Heart left ventricle (tissue), 16 donors: ENCODE results near the gene DIMT1. TPM values are rescaled to one million over a fixed set of nuclear protein-coding genes. Genes with fewer than 3 reads are reported as not detected.
A peak's percentile ranks its signal among the peaks of the same experiment; 100 is the strongest.

Source experiments
- ATAC-seq, 4 donors: fragments of 200-7000 bp; cut with Tn5 transposase; one replicate each; pipeline ENCODE4 v1.9.1; 2020 to 2022; ENCODE audit warnings: moderate library complexity in 4 of 4, mild to moderate bottlenecking in 3 of 4, moderate number of reproducible peaks in 1 of 4
- DNase-seq, 5 donors: peaks; one replicate each; pipeline ENCODE4 v3.0.0-alpha.2; 2020
- H3K27ac ChIP-seq, 12 donors: fragments of 200-600 bp; sonication (generic) in 4 of 12; one replicate each; pipeline versions ENCODE4 v1.5.0 to v1.8.0; 2016 to 2022; ENCODE audit warnings: mild to moderate bottlenecking in 2 of 12
- H3K27me3 ChIP-seq, 9 donors: fragments of 200-600 bp; sonication (generic) in 2 of 9; one replicate each; pipeline versions ENCODE4 v1.5.1 to v1.8.0; 2016 to 2022; ENCODE audit warnings: mild to moderate bottlenecking in 3 of 9
- H3K36me3 ChIP-seq, 9 donors: fragments of 200-600 bp; sonication (generic) in 2 of 9; one replicate each; pipeline versions ENCODE4 v1.5.0 to v1.8.0; 2018 to 2022; ENCODE audit warnings: mild to moderate bottlenecking in 2 of 9
- H3K4me1 ChIP-seq, 12 donors: fragments of 200-600 bp; sonication (generic) in 4 of 12; one replicate each; pipeline versions ENCODE4 v1.5.0 to v1.8.0; 2016 to 2022; ENCODE audit warnings: mild to moderate bottlenecking in 3 of 12
- H3K4me3 ChIP-seq, 12 donors: fragments of 200-600 bp; sonication (generic) in 4 of 12; one replicate each; pipeline versions ENCODE4 v1.5.0 to v1.8.0; 2017 to 2022; ENCODE audit warnings: mild to moderate bottlenecking in 9 of 12, moderate library complexity in 4 of 12
- H3K9me3 ChIP-seq, 12 donors: fragments of 200-600 bp; sonication (generic) in 4 of 12; one replicate each; pipeline versions ENCODE4 v1.5.0 to v1.8.0; 2016 to 2022; ENCODE audit warnings: mild to moderate bottlenecking in 1 of 12
- CTCF ChIP-seq, 12 donors: fragments of 200-600 bp; sonication (generic) in 4 of 12; IDR thresholded peaks; one replicate each; pipeline versions ENCODE4 v1.5.0 to v1.8.0; 2018 to 2022; ENCODE audit warnings: antibody characterized with exemption in 12 of 12, mild to moderate bottlenecking in 5 of 12
- POLR2A ChIP-seq, 2 donors: fragments of 450-650 bp; IDR thresholded peaks; one replicate each; pipeline ENCODE4 v1.6.1; 2017; ENCODE audit warnings: antibody characterized with exemption in 2 of 2, mild to moderate bottlenecking in 2 of 2, moderate library complexity in 2 of 2
- WGBS, 4 donors: extraction: QIAGEN DNeasy Blood & Tissue Kit in 2 of 4; methylation state at CpG; one replicate each; pipeline versions ENCODE4 v1.1.5 to v1.1.7; 2013 to 2018; 5-methylcytosine and 5-hydroxymethylcytosine counted together
- intact Hi-C, 10 donors: fragments of 100-400 bp; cut with DNase I; formaldehyde crosslinking; loops; one replicate each; pipeline versions ENCODE4 v1.11.1 to v1.14.2; 2022
- polyA plus RNA-seq, 2 donors: library from polyadenylated mRNA; stranded (reverse); fragments of 200-250 nt; gene quantifications; one replicate each; pipeline ENCODE4 v1.2.3, GENCODE V29; 2013
- total RNA-seq, 9 donors: library from RNA; depleted of rRNA in 2 of 9; stranded (reverse); fragments of >200 nt in 2 of 9; fragmentation: NEBNext Ultra II Directional in 3 of 9; extraction: Animal tissue kit (Norgen Biotek cat#: 25700) in 3 of 9; gene quantifications; one replicate each; pipeline versions ENCODE4 v1.1.0 to v1.2.4, GENCODE V29; 2016 to 2023
- donor health status: ischemic (EF 13 %, LVEDD 7.1; RV severe dilation, severe dysfunction).
- donor health status: healthy with polysubstance abuse.
- donor health status: DM: no; HTN: yes; CAD: no.
- donor health status: DM: no; HTN: no; CAD: no.
- donor health status: ischemic (EF 25% LVEDD 6.9; RV normal size, moderate dysfunction).
- donor health status: ischemic (EF 25% LVEDD 5.7; RV mildly dilated, moderate dysfunction).
- donor health status: healthy.
- donor health status: DM: yes; HTN: yes; CAD: no.
- donor health status: ischemic (EF 35%, LVEDD 5.7; RV mildly dilated, moderate dysfunction).
- donor health status: nonischemic (EF 11% LVEDD 7.7; RV severe dilation, severe dysfunction).
- donor health status: DM: yes; HTN: yes; CAD: no.
- donor health status: PGD.
- donor health status: ischemic (EF 29% LVEDD 5.4; RV normal size, mild dysfunction).
- donor health status: nonischemic (EF 23%, LVEDD 6.1; RV moderate dilation, normal function).

DIMT1 gene
- total and polyA plus RNA-seq, 11 donors: 9.0 to 24.1 (median 18.4) TPM

GRCh38 chr5:62431735-62432620 lies 28.3 kb upstream of the DIMT1 start:
- H3K36me3 ChIP-seq: no peaks in the 10 kb centered on the region
- peak overlapping the region in 7 of 12 donors; percentile 7 to 36 (median 16) for H3K4me3 ChIP-seq
- intact Hi-C loops: no loop called here
- H3K27ac ChIP-seq: peak overlapping the region; percentile 53 to 77 (median 69)
- H3K9me3 ChIP-seq: no peaks in the 10 kb centered on the region
- peaks cover 2 to 41% (median 26%) of the 10 kb centered on the region in 12 donors for H3K4me1 ChIP-seq
- peak; percentile 76 to 85 (median 82) for ATAC-seq
- no peaks in the 10 kb centered on the region for H3K27me3 ChIP-seq
- TF ChIP-seq POLR2A (IDR thresholded peaks at IDR 0.05): no peak
- no peak for TF ChIP-seq CTCF (IDR thresholded peaks at IDR 0.05)
- DNase-seq: peak in 1 of 5 donors; percentile 36
- WGBS, 4 donors: 52 to 57% (median 55%) methylated on average over 11 of the region's 11 CpGs

- Histone ChIP-seq H3K4me1 (peaks cover 0 to 11% (median 0%) of the 10 kb centered on the region in 12 donors), H3K9me3 (no peaks in the 10 kb centered on the region), H3K27ac (no peak overlapping the region), H3K36me3 (no peaks in the 10 kb centered on the region), H3K27me3 (no peaks in the 10 kb centered on the region), H3K4me3 (no peak overlapping the region)
- DNase-seq (no peak), ATAC-seq (no peak)
- intact Hi-C loops: no loop called here
- 96 to 100% (median 98%) methylated on average over 1 of the region's 1 CpG for WGBS, 4 donors
- no peak for TF ChIP-seq POLR2A (IDR thresholded peaks at IDR 0.05)
- no peak for TF ChIP-seq CTCF (IDR thresholded peaks at IDR 0.05)
Measured at GRCh38 chr5:62424763-62425162, 21.1 kb upstream of the DIMT1 start.

GRCh38 chr5:62421414-62421813 lies 17.7 kb upstream of the DIMT1 start:
- no peaks in the 10 kb centered on the region for H3K27me3 ChIP-seq
- no peak overlapping the region for H3K4me3 ChIP-seq
- DNase-seq (no peak), ATAC-seq (no peak)
- TF ChIP-seq CTCF (IDR thresholded peaks at IDR 0.05) (no peak), POLR2A (IDR thresholded peaks at IDR 0.05) (no peak)
- intact Hi-C loops: no loop called here
- H3K36me3 ChIP-seq: no peaks in the 10 kb centered on the region
- no peaks in the 10 kb centered on the region for H3K9me3 ChIP-seq
- peaks cover 0 to 26% (median 3%) of the 10 kb centered on the region in 12 donors for H3K4me1 ChIP-seq
- no peak overlapping the region for H3K27ac ChIP-seq
- WGBS, 4 donors: 45 to 76% (median 57%) methylated on average over 1 of the region's 1 CpG

- Histone ChIP-seq H3K4me1 (peaks cover 0 to 26% (median 3%) of the 10 kb centered on the region in 12 donors), H3K27ac (peak overlapping the region in 4 of 12 donors; percentile 45 to 78 (median 66)), H3K27me3 (no peaks in the 10 kb centered on the region), H3K4me3 (no peak overlapping the region), H3K9me3 (no peaks in the 10 kb centered on the region), H3K36me3 (no peaks in the 10 kb centered on the region)
- no peak for TF ChIP-seq POLR2A (IDR thresholded peaks at IDR 0.05)
- 97 to 100% (median 98%) methylated on average over 3 of the region's 3 CpGs for WGBS, 4 donors
- intact Hi-C loops: no loop called here
- ATAC-seq: no peak
- DNase-seq: no peak
Measured at GRCh38 chr5:62419609-62420008, 15.9 kb upstream of the DIMT1 start.
